HepG2 (cell line): Measurements from ENCODE around the gene ZNF524. TPM values are rescaled to one million over a fixed set of nuclear protein-coding genes. Genes with fewer than 3 reads are reported as not detected.

Experiments
- AHR ChIP-seq: IDR thresholded peaks from 2 replicates; pipeline ENCODE4 v1.6.1; 2018; ENCODE audit warnings: missing genetic modification reagents, missing compliant biosample characterization
- ARID2 ChIP-seq: sonication (generic); formaldehyde crosslinking; IDR thresholded peaks from 2 replicates; pipeline ENCODE4 v1.8.1; 2022; ENCODE audit warnings: mild to moderate bottlenecking, missing genetic modification reagents, borderline replicate concordance
- ARNTL ChIP-seq: sonication (generic); formaldehyde crosslinking; IDR thresholded peaks from 2 replicates; pipeline ENCODE4 v1.4.0; 2020; ENCODE audit warnings: mild to moderate bottlenecking, missing genetic modification reagents
- CAMTA2 ChIP-seq: sonication (generic); formaldehyde crosslinking; IDR thresholded peaks from 2 replicates; pipeline ENCODE4 v1.4.0; 2020; ENCODE audit warnings: mild to moderate bottlenecking, missing genetic modification reagents, borderline replicate concordance
- DBP ChIP-seq: sonication (generic); formaldehyde crosslinking; IDR thresholded peaks from 2 replicates; pipeline ENCODE4 v1.4.0; 2020; ENCODE audit warnings: missing genetic modification reagents; ENCODE audit errors: not compliant biosample characterization
- DMTF1 ChIP-seq: sonication (generic); formaldehyde crosslinking; IDR thresholded peaks from 2 replicates; pipeline ENCODE4 v1.4.0; 2020; ENCODE audit warnings: mild to moderate bottlenecking, missing genetic modification reagents
- E2F1 ChIP-seq: sonication (generic); formaldehyde crosslinking; IDR thresholded peaks from 2 replicates; pipeline ENCODE4 v1.5.0; 2020; ENCODE audit warnings: missing genetic modification reagents
- ELF3 ChIP-seq: IDR thresholded peaks from 2 replicates; pipeline ENCODE4 v1.6.1; 2016; ENCODE audit warnings: missing genetic modification reagents, missing compliant biosample characterization
- HCFC1 ChIP-seq: fragments of 150-350 bp; IDR thresholded peaks from 2 replicates; pipeline ENCODE4 v1.6.1; 2014; ENCODE audit warnings: low read depth, low read length
- HOXA9 ChIP-seq: sonication (generic); formaldehyde crosslinking; IDR thresholded peaks from 2 replicates; pipeline ENCODE4 v1.8.1; 2022; ENCODE audit warnings: missing genetic modification reagents, mild to moderate bottlenecking, moderate library complexity, borderline replicate concordance
- MYNN ChIP-seq: sonication (generic); formaldehyde crosslinking; IDR thresholded peaks from 2 replicates; pipeline ENCODE4 v1.4.0; 2020; ENCODE audit warnings: mild to moderate bottlenecking, low read depth, missing genetic modification reagents
- POLR2AphosphoS2 ChIP-seq: IDR thresholded peaks from 2 replicates; pipeline ENCODE4 v1.6.1; 2011; ENCODE audit warnings: low read depth, low read length, improper control_type of control experiment
- REXO4 ChIP-seq: sonication (generic); formaldehyde crosslinking; IDR thresholded peaks from 2 replicates; pipeline ENCODE4 v1.8.0; 2022; ENCODE audit warnings: missing genetic modification reagents, mild to moderate bottlenecking, borderline replicate concordance
- RFX3 ChIP-seq: IDR thresholded peaks from 2 replicates; pipeline ENCODE4 v1.6.1; 2016; ENCODE audit warnings: missing biosample characterization, missing genetic modification reagents
- SETDB1 ChIP-seq: sonication (generic); formaldehyde crosslinking; IDR thresholded peaks from 2 replicates; pipeline ENCODE4 v1.5.1; 2020; ENCODE audit warnings: missing genetic modification reagents, mild to moderate bottlenecking, borderline replicate concordance
- SP5 ChIP-seq: IDR thresholded peaks from 2 replicates; pipeline ENCODE4 v1.6.1; 2016; ENCODE audit warnings: low read depth, borderline replicate concordance
- SRSF4 ChIP-seq: fragments of 200-400 bp; formaldehyde crosslinking; IDR thresholded peaks from one replicate; pipeline ENCODE4 v1.6.1; 2018; ENCODE audit warnings: mild to moderate bottlenecking, low read depth, low read length, moderate library complexity; ENCODE audit not compliant: poor library complexity, severe bottlenecking
- TERF1 ChIP-seq: sonication (generic); formaldehyde crosslinking; IDR thresholded peaks from 2 replicates; pipeline ENCODE4 v1.8.0; 2022; ENCODE audit warnings: mild to moderate bottlenecking, missing genetic modification reagents, moderate library complexity
- ZBTB38 ChIP-seq: sonication (generic); formaldehyde crosslinking; IDR thresholded peaks from 2 replicates; pipeline ENCODE4 v1.5.1; 2020; ENCODE audit warnings: mild to moderate bottlenecking, missing genetic modification reagents
- ZNF10 ChIP-seq: sonication (generic); formaldehyde crosslinking; IDR thresholded peaks from 2 replicates; pipeline ENCODE4 v1.4.0; 2020; ENCODE audit warnings: mild to moderate bottlenecking, low read depth, missing genetic modification reagents, borderline replicate concordance
- ZNF121 ChIP-seq: sonication (generic); formaldehyde crosslinking; IDR thresholded peaks from 2 replicates; pipeline ENCODE4 v1.5.0; 2020; ENCODE audit warnings: mild to moderate bottlenecking, missing genetic modification reagents
- ZNF205 ChIP-seq: IDR thresholded peaks from 2 replicates; pipeline ENCODE4 v1.6.1; 2018; ENCODE audit warnings: missing biosample characterization, missing genetic modification reagents
- ZNF468 ChIP-seq: sonication (generic); formaldehyde crosslinking; IDR thresholded peaks from 2 replicates; pipeline ENCODE4 v1.8.0; 2022; ENCODE audit warnings: mild to moderate bottlenecking, moderate library complexity, missing genetic modification reagents
- ZNF660 ChIP-seq: sonication (generic); formaldehyde crosslinking; IDR thresholded peaks from 2 replicates; pipeline ENCODE4 v1.5.1; 2020; ENCODE audit warnings: mild to moderate bottlenecking, low read depth, missing genetic modification reagents, borderline replicate concordance
- polyA plus RNA-seq, 8 experiments: library from polyadenylated mRNA; depleted of rRNA in 3 of 8; stranded (reverse) in 7 of 8; unstranded in 1 of 8; fragments of >200 nt; fragmentation: Illumina TruSeq in 4 of 8; extraction: Trizol in 4 of 8; gene quantifications; 2 replicates each; pipeline versions ENCODE4 v1.2.1 to v1.2.3, GENCODE V29; 2011 to 2016; ENCODE audit warnings: low read depth in 4 of 8, missing spikeins in 1 of 8, mixed read lengths in 1 of 8; ENCODE audit not compliant: insufficient read depth in 1 of 8
- total RNA-seq, 5 experiments: library from RNA; depleted of rRNA; stranded (reverse); fragments of >200 nt; fragmentation: Illumina TruSeq; extraction: Trizol; gene quantifications; 2 replicates each; pipeline ENCODE4 v1.2.3, GENCODE V29; 2016; ENCODE audit warnings: low read depth in 1 of 5

ZNF524 gene
- total and polyA plus RNA-seq, 2 of the 13 experiments (the other 11 are each of a cell fraction or from before 2014, with no cell fraction given), result 3.2 to 4.6 TPM

GRCh38 chr19:55643003-55643886, 43.2 kb downstream of the ZNF524 start, which contains the start of gene ZNF581 (continued):
- TF ChIP-seq MYNN (CRISPR knock-in tag) (no peak), ZNF205 (peak; percentile 70; the same call in 1 of the 2 replicates), ARNTL (CRISPR knock-in tag) (peak; percentile 38; the same call in 1 of the 2 replicates), CAMTA2 (CRISPR knock-in tag) (no peak), REXO4 (CRISPR knock-in tag) (no peak), ZNF660 (CRISPR knock-in tag) (no peak), AHR (CRISPR knock-in tag) (peak; percentile 82; the same call in 1 of the 2 replicates), HOXA9 (CRISPR knock-in tag) (no peak), SETDB1 (CRISPR knock-in tag) (no peak), HCFC1 (peak; percentile 64; the same call in 1 of the 2 replicates), ELF3 (CRISPR knock-in tag) (peak; percentile 60), ZNF121 (no peak), ZBTB38 (CRISPR knock-in tag) (peak; percentile 60; the same call in 1 of the 2 replicates), DBP (CRISPR knock-in tag) (no peak), SRSF4 (no peak), ZNF10 (CRISPR knock-in tag) (no peak), TERF1 (CRISPR knock-in tag) (no peak), RFX3 (CRISPR knock-in tag) (no peak), E2F1 (no peak), SP5 (CRISPR knock-in tag) (peak; percentile 88), ARID2 (CRISPR knock-in tag) (0 out of 2 replicates have a peak, but pooled peaks have one; percentile 28), ZNF468 (no peak), DMTF1 (CRISPR knock-in tag) (no peak), POLR2AphosphoS2 (no peak; the same call in 1 of the 2 replicates)
